Bronchial epithelial cell (primary cell): ENCODE results near the gene HOXB7. TPM values are rescaled to one million over a fixed set of nuclear protein-coding genes. Genes with fewer than 3 reads are reported as not detected.

Experiments
- DNase-seq: peaks from one replicate; pipeline ENCODE4 v3.0.0-alpha.2; 2010; ENCODE audit warnings: low read depth
- FAIRE-seq: peaks from 2 replicates; lab custom pipeline; 2011; peaks lifted over from hg19 to GRCh38; lab: Jason Lieb, UNC
- H3K27me3 ChIP-seq: 2 replicates; pipeline ENCODE4 v1.5.1; 2011; ENCODE audit warnings: low read length; ENCODE audit not compliant: control insufficient read depth, insufficient read depth
- H3K36me3 ChIP-seq: 2 replicates; pipeline ENCODE4 v1.5.1; 2011; ENCODE audit warnings: low read length; ENCODE audit not compliant: control insufficient read depth, insufficient read depth
- H3K4me3 ChIP-seq: 2 replicates; pipeline ENCODE4 v1.5.1; 2011; ENCODE audit warnings: mild to moderate bottlenecking, low read depth, low read length, control low read depth
- total RNA-seq: library from RNA; depleted of rRNA; stranded (reverse); fragments of >200 nt; gene quantifications from 2 replicates; pipeline ENCODE4 v1.2.1, GENCODE V29; 2014
- TF ChIP-seq, protein P1 (sequence below): IDR thresholded peaks from 2 replicates; pipeline ENCODE4 v1.5.1; 2011; ENCODE audit warnings: mild to moderate bottlenecking, moderate library complexity, low read length, control low read depth, inconsistent platforms; ENCODE audit not compliant: insufficient read depth, severe bottlenecking

Gene HOXB7
- not detected in 2 replicates for total RNA-seq

DNA sequence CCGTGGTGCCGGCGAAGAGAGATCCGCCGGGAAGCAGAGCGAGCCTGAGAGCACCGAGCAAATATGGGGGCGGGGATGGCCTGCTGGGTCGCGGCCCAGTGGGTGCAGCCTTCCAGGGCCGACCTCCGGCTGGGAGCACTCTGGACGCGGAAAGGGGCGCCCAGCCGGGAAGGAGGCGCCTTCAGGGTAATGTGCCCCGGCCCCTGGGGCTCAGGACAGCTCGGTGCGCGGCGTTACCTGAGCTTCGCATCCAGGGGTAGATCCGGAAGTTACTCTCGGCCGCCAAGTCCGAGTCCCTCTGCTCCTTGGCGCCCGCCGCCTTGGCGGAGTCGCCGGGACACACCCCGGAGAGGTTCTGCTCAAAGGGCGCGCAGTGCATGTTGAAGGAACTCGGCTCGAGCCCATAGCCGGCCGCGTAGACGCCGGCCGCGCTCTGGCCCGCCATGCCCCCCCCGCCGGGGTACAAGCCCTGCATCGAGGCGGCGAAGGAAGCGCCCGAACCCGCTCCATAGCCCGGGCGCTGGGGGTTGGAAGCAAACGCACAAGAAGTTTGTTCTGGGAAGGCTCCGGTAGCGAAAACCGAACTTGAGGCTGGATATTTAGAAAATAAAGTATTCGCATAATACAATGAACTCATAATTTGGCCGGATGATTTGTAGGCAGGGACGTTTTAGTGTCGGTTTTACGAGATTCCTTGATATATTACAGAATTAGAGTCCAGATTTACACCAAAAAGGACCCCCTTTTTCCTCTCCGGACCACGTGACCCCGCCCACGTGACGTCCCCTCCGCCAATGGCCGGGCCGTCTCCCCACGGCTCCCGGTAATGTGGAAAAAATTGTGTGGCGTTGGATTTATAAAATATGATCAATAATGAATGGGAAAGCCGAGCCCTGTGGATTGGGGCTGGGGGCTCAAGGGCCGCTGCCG, at the start of gene HOXB7:
TSS of gene HOXB7 (minus strand) at position 736 of the 930 bp plus-strand sequence. CDS start at position 637, 99 bp downstream.
- TF ChIP-seq, protein P1, sequence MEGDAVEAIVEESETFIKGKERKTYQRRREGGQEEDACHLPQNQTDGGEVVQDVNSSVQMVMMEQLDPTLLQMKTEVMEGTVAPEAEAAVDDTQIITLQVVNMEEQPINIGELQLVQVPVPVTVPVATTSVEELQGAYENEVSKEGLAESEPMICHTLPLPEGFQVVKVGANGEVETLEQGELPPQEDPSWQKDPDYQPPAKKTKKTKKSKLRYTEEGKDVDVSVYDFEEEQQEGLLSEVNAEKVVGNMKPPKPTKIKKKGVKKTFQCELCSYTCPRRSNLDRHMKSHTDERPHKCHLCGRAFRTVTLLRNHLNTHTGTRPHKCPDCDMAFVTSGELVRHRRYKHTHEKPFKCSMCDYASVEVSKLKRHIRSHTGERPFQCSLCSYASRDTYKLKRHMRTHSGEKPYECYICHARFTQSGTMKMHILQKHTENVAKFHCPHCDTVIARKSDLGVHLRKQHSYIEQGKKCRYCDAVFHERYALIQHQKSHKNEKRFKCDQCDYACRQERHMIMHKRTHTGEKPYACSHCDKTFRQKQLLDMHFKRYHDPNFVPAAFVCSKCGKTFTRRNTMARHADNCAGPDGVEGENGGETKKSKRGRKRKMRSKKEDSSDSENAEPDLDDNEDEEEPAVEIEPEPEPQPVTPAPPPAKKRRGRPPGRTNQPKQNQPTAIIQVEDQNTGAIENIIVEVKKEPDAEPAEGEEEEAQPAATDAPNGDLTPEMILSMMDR = no peak
- no peak for FAIRE-seq
- DNase-seq = no peak
- H3K4me3 ChIP-seq = no peak within 1 kb of the TSS
- H3K36me3 ChIP-seq = no peaks in the 10 kb centered on the region
- H3K27me3 ChIP-seq = peaks cover 83% of the 10 kb centered on the region

GRCh38 chr17:48655913-48656312, 45.1 kb upstream of the HOXB7 start:
- DNase-seq (no peak), FAIRE-seq (no peak)
- TF ChIP-seq, protein P1 = no peak
- Histone ChIP-seq H3K36me3 (no peaks in the 10 kb centered on the region), H3K27me3 (no peaks in the 10 kb centered on the region), H3K4me3 (no peak overlapping the region)

GRCh38 chr17:48649741-48650140, 38.9 kb upstream of the HOXB7 start:
- TF ChIP-seq, protein P1 = no peak
- Histone ChIP-seq H3K27me3 (peaks cover 27% of the 10 kb centered on the region), H3K4me3 (no peak overlapping the region), H3K36me3 (no peaks in the 10 kb centered on the region)
- FAIRE-seq (no peak), DNase-seq (no peak)

DNA sequence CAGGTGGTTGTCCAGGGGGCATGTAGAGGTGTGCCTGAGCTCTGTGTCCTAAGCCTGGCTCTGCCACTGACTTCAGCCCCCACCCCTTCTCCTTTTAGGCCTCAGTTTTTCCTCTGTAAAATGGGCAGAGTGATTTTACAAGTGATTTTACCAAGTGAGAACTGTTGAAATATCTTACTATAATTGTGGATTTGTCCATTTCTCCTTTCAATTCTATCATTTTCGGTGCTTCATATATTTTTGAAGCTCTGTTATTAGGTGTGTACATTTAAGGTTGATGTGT, 37.1 kb upstream of the HOXB7 start:
- peaks cover 44% of the 10 kb centered on the region for H3K27me3 ChIP-seq
- H3K36me3 ChIP-seq = no peaks in the 10 kb centered on the region
- FAIRE-seq (no peak), DNase-seq (no peak)
- H3K4me3 ChIP-seq = no peak overlapping the region
- TF ChIP-seq, protein P1 = no peak

DNA sequence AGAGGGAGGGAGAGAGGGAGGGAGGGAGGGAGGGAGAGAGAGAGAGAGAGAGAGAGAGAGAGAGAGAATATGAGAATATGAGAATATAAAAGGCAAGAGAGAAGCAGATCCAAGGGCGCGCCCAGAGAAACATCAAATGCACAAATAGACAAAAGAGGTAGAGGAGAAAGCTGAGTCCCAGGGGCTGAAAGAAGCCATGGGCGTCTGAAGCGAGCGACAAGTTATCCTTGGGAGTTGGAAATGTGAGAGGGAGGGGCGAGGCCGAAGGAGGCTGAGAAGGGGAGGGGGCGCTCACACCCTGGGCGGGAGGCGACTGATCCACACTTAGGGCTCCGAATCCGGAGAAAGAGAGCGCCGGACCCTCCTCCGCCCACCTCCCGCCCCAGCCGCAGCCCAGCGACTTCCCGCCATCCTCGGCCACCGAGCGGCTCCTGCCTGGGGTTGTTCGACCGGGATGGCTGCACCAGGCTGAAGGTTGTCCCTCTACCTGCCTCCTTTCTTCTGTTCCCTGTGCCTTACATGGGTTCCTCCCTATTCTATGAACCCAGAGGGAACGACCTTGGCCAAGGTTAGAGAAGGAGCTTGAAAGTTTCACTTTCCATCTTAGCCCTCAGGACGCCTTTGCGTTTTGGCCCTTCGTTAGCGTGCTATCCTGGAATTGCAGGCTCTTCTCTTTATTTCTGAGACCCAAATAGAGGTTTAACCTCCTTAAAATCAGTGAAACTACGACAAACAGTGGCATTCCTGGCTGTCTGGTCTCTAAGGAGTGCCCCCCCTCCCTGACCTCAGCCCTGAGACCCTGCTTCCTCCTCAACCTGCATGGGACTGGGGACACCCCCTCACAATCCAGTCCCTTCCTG, 36.5 kb upstream of the HOXB7 start:
- FAIRE-seq (no peak), DNase-seq (no peak)
- TF ChIP-seq, protein P1 = no peak
- Histone ChIP-seq H3K4me3 (no peak overlapping the region), H3K27me3 (peaks cover 49% of the 10 kb centered on the region), H3K36me3 (no peaks in the 10 kb centered on the region)
